MV-4-11 (cell line): ENCODE data around the gene DNAH14.
"Not testable (repeated sequence)": the region's sequence is repeated elsewhere in the genome, so short reads cannot be mapped to it uniquely, and the experiment has no call there.

Source experiments
- DNase-seq: peaks from one replicate; lab custom pipeline; 2025; lab: John Stamatoyannopoulos, UW

The DNAH14 gene

DNA sequence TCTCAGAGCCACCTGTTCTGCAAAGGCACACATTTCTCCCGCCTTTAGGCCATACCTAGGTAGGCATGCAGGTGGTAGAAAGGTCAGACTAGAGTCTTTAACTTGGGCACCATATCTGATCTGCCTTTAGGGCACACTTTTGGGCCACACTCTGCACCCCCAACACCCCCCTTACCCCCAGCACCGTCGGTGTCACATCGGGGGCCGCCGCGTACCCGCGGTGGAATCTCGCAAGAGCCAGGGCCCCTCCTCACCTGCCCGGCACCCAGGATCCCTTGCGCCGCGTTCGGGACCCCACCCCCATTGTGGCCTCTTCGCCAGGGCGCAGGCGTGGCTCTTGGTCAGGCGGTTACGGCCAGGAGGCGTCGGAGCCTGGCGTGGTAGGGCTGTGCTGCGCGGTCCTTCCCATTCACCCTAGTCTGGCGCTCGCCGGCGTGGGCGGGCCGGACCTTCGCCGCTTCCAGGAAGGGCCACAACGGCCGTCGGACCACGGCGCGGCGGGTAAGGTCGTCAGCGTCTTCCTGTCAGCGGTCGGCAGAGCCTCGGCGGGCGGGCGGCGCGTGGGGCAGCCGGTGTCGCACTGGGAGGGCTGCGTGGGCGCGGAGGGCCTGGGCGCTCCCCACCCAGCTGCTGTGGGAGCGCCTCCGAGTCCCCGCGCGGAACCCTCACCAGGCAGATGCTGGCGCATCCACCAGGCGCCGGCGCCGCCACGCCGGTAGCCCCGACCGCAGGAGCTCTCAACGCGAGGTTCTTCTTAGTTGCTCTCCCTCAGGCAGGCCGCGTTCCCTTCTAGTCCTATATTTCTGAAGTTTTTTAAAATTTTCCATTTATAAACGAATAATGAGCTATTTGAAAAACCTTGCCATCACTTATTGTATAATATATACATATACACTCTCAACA, at the start of gene DNAH14:
TSS of gene DNAH14 (plus strand) at position 341 of the 903 bp plus-strand sequence. CDS start 23,028 bp downstream, outside the sequence.
- no peak for DNase-seq

DNA sequence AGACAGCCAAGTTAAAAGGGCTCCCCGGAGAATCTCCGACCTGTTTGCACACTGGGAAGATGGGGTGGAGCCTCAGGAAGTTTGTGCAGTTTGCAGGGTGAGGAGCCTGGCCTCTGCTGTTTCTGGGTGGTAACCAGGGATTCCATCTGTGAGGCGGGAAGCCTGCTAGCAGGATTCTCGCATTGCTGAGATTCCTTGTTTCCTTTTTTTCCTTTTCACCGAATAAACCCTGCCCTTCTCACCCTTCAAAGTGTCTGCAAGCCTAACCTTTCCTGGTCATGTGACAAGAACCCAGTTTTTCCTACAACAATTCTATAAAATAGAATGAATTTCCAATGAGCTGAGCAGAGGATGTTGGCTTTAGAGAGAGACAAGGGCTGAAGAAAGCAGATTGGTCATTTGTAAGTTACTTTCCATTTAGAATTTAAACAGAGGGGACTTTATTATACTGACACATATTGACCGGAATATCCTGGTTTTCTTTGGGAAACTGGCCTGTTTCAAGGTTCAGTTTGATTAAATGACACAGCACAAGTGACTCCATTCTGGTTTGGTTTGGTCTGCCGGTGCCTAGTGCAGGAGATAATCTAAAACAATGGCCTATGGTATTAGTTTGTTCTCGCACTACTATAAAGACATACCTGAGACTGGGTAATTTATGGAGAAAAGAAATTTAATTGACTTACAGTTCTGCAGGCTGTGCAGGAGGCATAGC, 48.7 kb upstream of the DNAH14 start:
- no peak for DNase-seq

DNA sequence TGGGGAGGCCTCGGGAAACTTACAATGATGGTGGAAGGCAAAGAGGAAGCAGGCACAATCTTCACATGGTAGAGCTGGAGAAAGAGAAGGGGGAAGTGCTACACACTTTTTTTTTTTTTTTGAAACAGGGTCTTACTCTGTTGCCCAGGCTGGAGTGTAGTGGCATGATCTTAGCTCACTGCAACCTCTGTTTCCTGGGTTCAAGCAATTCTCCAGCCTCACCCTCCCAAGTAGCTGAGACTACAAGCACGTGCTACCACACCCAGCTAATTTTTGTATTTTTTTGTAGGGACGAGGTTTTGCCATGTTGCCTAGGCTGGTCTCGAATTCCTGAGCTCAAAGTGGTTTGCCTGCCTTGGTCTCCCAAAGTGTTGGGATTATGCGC, 48.2 kb upstream of the DNAH14 start:
- peak; percentile 13 for DNase-seq

DNA sequence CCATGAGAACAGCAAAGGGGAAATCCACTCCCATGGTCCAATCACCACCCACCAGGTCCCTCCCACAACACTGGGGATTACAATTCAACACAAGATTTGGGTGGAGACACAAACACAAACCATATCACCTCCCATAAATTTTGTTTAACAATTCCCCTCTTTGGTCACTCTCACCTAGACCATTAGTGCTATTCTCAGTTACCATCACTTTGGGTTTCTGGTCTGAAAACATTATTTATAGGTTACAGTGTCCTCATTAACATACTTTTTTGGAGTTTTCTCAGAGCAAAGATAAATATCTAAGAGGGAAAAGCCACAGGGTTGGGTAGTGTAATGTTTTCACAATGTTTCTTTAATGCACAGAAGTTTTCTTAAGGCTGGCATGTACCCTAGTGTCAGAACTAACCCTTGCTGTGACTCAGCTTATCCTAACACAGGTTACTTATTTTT, 47.7 kb upstream of the DNAH14 start:
- no peak for DNase-seq

DNA sequence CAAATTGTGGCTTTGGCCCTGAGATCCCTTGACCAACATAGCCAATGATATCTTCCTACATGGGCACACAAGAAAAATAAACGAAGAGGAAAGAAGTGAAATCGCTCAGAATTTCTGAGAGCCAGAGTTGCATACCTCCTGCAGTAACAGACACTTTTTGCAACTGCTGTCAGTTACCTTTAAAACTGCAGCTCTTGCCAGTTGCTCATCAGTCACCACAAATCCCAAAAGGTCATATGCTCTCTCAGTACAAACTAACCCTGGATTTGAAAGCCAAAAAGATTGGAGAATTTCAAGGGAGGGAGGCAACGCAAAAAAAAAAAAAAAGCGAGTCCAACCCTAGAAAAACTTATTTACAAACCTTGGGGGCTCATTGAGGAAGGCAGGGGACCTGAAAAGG, 47.2 kb upstream of the DNAH14 start:
- DNase-seq = no peak

DNA sequence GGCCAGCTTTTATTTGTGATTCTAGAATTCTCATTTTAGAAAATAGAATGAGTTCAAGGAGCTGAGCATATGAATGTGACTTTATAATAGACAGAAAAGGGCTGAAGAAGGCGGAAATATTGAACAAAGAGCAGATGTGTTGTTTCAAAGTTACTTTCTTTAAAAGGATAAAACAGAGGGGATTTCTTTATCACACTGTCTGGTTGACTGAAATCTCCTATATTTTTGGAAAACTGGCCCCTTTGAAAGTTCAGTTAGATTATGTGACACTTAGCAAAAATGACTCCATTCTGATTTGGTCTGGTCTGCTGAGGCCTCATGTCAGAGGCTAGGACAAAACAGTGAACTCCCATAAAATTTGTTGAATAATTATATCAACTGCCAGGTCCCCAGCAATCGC, 46.4 kb upstream of the DNAH14 start:
- DNase-seq = no peak

DNA sequence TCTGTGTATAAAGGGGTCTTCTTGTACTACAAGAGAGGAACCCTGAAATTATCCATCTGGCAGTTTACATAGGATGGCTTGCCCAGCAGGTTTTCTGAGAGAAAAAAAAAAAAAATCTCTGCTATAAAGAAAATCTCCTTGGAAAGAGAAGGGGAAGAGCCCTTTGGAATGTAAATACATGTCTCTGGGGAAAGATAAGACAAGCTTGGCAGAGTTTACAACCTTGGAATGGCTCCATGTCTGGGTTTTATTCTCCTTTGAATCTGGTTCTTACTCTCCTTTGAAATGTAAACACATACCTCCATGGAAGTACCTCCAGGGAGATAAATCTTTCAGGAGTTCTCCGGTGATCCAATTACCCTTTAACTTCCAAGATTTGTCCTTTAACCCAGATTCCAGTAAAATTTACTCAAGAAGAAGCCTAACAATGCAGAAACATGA, 45.1 kb upstream of the DNAH14 start:
- DNase-seq = no peak

DNA sequence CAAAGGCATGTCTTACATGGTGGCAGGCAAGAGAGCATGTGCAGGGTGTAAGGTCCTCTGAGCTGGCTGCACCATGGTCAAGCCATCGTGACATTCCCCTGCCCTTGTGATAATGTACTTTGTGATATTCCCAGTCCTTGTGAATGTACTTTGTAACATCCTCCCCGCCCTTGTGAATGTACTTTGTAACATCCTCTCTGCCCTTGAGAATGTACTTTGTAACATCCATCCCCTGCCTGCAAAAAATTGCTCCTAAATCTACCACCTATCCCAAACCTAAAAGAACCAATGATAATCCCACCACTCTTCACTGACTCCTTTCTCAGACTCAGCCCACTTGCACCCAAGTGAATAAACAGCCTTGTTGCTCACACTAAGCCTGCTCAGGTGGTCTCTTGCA, 44.1 kb upstream of the DNAH14 start:
- DNase-seq = not testable (repeated sequence)

DNA sequence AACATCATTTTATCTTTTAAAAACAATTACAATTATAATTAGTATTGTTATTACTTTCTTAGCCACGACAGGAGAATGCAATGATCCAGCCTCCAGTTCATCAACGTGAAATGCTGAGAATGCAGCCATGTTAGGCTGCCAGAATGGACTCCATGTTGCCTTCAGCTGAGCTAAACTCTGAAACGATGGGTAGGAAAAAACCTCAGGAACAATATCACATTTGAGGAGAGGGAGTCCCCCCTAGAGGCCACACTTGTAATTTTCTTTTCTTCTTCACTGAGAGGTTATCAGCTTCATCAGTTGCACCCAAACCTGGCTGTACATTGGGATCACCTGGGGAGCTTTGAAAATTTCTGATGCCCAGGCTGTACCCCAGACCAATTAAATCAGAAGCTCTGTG, 34.6 kb upstream of the DNAH14 start:
- DNase-seq = no peak

DNA sequence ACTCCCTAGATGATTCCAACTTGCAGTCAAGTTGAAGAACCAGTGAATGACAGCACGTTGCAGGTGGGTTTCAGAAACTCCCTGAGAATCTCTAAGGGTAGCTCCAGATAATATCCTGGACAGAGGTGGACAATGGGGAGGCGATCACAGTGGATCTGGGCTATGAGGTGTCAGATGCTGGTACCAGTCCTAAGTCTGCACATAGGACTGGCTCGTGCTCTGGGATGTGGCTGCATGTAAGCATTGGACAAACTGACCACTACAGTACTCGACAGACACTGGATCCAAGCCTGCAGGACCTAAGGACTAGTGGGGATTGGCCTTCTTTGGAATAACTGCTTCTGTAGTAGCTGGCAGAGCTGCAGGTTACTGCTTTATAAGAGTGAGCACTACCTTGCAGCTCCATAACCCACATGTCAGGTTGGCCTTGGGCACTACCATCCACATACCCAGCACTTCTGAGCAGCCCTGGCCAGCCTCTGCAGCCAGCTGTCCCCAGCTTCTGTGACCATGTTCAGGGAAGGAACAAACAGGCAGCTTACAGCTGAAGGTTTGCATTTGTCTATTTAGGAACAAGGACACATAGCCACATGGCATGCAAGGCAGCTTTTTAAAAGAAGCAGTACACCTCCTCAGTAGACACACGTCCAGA, 33.2 kb upstream of the DNAH14 start:
- DNase-seq = no peak

DNA sequence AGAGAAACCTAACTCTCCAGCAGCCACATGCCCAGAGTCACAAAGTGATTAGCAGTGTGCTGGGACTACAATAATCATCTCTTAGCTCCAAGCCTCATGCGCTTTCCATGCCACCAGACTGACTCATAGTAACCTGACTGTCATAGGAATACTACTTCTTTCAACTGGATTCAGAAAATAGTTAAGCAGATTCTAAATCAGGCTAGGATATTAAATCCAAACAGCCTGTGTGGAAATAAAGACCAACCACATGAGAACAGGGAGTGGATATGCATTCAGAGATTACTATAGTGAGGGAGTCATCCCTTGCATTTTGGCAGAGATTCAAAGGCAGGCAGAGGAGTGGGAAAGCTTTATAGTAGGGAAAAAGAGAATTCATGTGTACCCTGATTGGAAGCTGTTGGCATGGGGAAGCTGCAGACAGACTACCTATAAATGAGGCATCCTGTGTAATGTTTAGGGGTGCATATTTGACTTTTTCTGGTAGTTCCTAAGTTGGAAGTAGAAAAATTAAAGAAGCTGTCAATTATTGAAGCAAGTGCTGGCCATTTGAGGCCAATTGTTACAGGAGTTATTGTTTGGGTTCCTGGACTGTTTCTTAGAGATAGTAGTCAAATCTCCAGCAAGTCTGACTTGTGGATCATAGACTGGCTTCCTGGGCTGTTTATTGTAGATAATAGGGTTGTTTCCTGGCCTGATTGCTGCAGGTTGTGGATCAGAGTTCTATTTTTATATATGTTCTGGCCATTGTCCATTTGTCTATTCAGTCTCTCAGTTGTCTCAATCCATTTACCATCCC, 31.7 kb upstream of the DNAH14 start:
- no peak for DNase-seq

DNA sequence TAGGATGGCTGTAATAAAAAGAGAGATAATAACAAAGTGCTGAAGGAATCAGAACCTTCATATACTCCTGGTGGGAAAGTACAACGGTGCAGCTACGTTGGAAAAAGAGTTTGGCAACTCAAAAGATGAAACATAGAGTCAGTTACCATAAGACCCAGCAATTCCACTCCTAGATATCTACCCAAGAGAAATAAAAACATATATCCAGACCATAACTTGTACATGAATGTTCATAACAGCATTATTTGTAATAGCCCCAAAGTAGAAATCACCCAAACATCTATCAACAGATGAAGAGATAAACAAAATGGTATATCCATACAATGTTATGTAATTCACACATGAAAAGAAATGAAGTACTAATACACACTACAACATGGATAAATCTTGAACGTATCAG, 30.5 kb upstream of the DNAH14 start:
- DNase-seq = no peak

DNA sequence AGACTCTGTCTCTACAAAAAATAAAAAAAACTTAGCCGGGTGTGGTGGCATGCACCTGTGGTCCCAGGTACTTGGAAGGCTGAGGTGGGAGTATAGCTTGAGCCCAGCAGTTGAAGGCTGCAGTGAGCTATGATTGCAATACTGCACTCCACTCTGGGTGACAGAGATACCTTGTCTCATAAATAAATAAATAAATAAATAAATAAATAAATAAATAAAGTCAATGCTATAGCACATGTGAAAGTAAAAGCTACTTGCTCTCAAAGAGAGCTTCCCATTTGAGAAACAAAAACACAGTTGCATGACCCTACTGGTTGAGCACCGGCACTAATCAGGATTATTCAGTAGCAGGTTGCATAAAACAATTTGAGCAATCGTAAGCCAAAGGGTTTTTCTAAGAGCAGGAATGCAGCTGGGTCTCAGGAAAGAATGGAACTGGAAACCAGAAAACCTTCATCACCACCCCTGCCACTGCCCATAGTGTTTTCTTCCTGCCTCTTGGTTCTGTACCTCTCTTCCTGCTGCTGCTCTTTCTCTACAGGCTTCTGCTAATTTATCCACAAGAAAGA, 29.3 kb upstream of the DNAH14 start:
- DNase-seq = no peak

DNA sequence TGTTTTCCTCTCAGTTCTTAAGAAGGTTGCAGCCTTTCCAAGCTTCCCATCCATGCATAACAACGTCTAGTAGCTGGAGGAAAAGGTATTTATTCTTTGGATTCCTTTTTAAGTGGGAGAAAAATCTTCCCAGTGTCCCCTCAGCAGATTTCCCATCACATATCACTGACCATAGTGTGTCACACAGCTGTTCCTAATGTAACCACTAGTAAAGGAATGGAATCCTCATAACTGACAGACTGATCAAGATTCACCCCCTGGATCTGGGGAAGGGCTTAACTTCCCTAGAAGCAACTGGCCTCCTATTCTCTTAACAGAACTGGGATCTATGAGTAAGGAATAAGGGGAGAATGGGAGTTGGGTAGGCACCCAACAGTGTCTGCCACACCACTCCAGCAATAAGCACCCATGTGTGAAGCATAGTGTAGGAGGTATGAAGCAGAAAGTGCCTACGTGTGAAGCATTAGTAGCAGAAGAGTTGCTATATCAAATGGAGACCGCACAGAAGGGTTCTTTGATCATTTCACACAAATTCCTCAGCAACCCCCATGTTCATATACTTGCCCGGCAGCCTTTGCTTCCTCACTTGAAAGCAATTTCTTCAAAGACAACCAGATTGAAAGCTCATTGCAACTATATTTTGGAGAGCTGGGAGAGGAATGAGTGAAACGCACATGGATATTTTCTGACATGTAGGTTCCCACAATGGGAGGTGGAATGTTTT, 28.2 kb upstream of the DNAH14 start:
- DNase-seq = no peak

DNA sequence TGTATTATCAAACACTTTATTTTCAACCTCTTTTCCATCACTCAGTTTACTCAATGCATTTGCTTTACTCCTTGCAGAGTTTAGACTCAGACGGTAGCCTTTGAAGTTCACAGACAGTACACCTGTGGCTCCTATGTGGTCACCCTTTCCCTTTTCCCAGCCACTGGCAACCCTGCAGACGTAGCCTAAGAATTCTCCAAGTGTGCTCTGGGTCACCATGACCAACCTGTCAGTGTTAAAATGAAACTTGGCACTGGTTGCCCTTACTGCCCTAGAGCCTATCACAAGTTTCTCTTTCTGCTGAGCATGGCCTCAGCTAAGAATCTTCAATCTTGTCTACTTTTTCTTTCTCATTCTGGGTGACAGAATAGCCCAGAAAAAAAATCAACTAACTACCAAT, 25.5 kb upstream of the DNAH14 start:
- DNase-seq = no peak

DNA sequence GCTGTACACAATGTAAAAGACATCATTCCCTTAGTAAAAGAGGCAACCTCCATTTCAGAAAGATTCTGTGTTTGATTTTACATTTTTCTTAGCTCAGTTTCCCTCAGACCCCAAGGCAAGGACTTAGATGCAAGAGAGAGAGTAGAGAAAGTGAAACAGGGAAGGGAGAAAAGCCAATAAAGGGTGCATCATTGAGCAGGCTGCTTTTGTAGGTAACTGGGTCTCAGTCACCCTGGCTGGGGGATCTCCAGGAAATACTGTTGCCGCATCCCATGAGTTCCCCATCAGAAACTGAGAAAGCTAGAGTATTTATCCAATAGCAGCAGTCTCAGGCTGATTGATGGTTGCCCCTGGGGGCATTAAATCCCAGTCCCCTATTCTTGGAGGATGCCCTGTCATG, 23.1 kb upstream of the DNAH14 start:
- no peak for DNase-seq

DNA sequence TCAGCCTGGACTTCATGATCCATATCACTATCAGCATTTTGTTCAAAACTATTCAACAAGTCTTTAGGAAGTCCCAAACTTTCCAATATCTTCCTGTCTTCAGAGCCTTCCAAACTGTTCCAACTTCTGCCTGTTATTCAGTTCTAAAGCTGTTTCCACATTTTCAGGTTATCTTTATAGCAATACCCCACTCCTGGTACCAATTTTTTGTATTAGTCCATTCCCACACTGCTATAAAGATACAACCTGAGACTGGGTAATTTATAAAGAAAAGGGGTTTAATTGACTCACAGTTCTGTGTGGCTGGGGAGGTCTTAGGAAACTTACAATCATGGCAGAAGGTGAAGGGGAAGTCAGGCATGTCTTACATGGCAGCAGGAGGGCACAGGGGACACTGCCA, 18.3 kb upstream of the DNAH14 start:
- DNase-seq = no peak

DNA sequence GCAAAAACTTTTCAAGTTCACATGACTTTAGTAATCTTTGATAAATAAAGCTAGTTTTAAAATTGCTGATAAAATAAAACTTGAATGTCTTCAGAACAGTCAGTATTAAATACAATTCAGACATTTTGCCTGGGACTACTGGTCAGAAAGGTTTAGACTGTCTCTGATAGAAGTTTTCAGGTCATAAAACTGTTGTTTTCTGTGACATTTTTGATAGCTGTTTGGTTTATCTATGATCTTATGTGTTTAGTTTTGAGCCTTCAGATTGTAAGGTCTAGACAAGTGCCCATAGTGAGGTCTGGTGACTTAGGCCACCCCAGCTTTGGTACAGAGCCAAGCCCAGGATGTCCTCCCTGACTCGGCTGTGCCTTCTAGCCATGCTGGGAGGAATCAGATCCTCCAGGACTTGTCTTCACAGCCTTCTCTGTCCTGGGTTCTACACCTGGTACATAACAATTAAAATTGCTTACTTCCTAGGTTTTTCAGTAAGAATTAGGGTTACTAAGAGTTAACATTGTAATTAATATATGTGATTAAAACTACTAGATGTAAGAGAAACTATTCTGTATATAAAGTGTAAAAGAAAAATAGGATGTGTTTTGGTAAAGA, 15.1 kb upstream of the DNAH14 start:
- DNase-seq = no peak

DNA sequence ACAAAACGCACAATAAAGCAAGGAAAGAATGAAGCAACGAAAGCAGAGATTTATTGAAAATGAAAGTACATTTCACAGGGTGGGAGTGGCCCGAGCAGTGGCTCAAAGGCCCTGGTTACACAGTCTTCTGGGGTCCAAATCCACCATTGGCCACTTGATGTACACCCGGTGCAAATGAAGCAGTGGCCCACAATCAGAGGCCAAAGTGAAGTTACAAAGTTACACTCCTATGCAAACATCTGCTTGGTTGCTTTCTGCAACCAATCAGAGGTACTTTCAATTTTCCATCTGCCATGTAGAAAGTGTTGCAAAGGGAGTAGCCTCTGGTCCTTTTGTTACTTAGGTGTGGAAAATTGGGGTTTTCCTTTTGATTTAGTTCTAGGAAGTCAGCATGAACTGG, 10.0 kb upstream of the DNAH14 start:
- DNase-seq = no peak

DNA sequence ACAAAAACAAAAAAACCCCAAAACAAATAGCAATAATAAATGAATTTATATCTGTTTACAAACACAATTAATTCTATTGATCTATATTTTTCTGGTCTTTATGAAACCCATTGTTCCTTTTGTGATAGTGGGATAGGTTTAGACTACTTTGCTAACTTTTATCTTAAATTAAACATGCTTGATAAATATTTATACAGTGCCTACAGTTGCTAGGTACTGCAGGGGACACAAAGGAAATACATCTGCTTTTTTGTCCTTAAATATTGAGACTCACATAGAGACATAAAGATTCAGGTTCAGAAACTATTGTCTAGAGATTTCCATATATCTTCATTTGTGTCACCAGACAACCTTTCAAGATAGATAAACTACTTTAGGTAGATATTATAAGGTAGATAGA, 8.5 kb upstream of the DNAH14 start:
- no peak for DNase-seq
